Ureter (tissue), 1 donor: ENCODE results near the gene CDYL. TPM values are rescaled to one million over a fixed set of nuclear protein-coding genes. Genes with fewer than 3 reads are reported as not detected.

Source experiments
- DNase-seq: peaks from one replicate; pipeline ENCODE4 v3.0.0-alpha.2; 2020; ENCODE audit warnings: low spot score
- total RNA-seq: library from RNA; stranded (reverse); gene quantifications from one replicate; pipeline ENCODE4 v1.2.4, GENCODE V29; 2023
- donor health status: DM: yes; HTN: yes; CAD: no.

The CDYL gene, protein sequence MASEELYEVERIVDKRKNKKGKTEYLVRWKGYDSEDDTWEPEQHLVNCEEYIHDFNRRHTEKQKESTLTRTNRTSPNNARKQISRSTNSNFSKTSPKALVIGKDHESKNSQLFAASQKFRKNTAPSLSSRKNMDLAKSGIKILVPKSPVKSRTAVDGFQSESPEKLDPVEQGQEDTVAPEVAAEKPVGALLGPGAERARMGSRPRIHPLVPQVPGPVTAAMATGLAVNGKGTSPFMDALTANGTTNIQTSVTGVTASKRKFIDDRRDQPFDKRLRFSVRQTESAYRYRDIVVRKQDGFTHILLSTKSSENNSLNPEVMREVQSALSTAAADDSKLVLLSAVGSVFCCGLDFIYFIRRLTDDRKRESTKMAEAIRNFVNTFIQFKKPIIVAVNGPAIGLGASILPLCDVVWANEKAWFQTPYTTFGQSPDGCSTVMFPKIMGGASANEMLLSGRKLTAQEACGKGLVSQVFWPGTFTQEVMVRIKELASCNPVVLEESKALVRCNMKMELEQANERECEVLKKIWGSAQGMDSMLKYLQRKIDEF
- total RNA-seq, result 68.2 TPM

DNA sequence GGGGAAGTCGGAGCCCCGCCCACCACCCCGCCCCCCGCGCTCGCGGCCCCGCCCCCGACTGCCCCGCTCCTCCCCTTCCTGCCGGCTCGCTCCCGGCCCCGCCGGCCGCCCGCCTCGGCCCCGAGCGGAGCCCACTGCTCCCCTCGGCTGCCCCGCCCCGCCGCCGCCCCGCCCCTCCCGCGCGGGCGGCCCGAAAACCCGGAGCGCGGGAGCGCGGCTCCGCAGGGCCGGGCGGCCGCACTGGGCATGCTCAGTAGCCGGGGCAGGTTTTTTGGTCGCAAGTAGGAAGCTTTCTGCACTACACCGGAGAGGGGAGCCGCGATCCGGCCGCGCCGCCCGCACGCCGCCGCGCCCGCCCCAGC, at the start of gene CDYL:
TSS of gene CDYL (plus strand) at position 274 of the 362 bp plus-strand sequence. CDS start 380 bp downstream, outside the sequence.
- DNase-seq, result peak; percentile 91

DNA sequence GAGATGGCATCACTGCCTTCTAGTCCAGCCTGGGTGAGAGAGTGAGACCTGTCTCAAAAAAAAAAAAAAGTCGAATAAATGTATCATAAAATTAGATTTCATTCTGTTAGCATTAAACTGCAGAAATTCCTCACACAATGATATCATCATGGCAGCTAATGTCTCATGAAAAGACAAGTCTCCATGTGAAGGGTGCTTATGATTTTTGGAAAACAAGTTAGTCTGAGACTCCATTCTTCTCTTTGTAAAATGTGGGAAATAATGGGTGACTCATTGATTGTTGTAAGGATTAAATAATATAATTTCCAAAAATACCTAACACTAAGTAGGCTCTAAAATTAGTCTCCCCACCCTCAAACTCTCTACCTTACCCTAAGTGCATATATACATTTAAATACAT, 49.6 kb upstream of the CDYL start:
- no peak for DNase-seq

DNA sequence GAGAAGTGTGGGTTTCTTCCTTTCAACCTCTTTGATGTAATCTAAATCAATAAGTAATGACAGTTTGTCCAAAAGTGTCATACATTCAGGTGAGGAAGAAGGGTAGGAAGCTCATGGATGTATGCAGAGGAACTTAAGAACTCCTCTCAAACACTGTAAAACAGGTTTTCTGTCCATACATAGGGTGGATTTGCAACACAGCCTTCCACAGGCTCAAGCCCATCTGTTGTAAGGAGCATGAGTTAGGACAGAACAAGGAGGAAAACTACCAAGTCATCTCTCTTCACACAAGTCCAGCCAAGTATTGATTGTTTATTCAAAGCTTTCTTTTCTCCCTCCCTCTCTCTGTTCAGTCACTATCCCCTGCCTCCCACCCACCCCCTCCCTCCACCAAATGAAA, 49.0 kb upstream of the CDYL start:
- DNase-seq, result no peak

DNA sequence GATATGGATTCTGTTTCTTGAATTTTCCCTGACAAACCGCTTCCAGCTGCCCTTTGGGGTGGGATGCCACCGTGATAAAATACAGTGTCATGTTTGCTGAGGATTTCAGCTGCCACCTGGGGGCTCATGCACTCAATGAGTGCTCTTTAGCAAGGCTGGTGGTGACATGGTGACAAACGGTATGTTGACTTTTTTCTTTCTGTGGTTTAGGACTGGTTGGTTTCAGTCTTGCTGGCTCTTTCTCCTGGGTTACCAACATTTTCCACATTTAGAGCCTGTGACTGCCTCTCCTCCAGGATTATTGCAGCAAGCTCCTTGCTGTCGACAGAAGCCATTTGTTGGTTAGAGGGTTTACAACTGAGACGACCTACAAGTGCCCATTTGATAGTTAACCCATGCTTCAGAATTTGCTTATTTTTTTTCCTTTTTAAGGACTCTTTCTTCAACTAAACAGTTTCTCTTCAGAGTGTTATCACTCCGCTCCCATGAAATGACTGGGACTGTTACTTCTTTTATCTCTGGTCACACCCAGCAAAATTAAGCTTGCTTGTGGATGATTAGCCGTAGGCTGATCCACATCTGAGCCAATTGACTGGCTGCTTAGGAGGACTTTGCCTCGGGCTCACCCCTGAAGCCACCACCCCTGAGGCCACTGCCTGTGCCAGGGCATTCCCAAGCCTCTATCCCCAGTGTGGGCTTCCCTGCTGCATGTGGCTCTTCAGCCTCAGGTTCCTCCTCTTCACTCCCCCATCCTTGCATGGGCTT, 48.4 kb upstream of the CDYL start:
- DNase-seq, result no peak

DNA sequence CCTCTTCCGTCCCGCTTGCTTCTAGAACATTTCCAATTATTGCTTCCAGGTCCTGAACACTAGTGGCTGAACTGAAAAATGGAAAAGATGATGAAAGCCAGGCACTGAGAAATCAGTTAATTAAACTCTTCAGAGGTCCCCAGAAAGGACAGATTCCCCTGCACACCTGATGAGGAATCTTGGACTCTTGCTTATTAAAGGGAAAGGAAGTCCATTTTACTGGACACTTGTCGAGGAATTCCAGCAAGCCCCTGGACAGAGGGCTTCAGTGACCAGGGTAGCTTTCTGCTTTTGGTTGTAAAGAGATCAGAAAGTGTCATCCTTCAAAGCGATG, 47.8 kb upstream of the CDYL start:
- DNase-seq, result no peak

DNA sequence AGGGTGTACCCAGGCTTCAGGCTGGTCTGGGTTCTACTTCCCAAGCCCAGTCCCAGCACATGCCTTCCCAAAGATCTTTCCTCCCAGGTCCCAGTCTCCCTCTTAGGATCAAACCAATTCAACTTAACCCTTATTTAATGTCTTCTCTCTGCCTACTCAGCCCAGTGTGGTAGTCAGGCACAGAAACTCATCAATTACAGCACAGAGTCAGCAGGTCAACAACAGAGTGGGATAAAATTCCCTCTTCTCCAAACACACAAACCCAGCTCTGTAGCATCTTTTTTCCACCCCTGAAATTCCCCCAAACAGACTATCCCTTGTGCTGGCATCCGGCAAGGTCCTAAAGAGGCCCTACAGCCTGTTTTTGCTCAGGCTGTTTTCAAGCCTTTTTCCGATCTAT, 47.3 kb upstream of the CDYL start:
- no peak for DNase-seq

DNA sequence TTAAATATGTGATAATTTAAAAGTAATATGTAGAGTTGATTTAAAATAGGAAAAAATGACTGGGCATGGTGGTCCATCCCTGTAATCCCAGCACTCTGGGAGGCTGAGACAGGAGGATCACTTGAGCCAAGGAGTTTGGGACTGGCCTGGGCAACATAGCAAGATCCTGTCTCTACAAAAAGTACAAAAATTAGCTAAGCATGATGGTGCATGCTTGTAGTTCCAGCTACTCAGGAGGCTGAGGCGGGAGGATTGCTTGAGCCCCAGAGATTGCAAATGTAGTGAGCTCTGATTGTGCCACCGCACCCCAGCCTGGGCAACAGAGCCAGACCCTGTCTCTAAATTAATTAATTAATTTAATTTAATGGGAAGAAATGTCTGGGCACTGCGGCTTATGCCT, 44.2 kb upstream of the CDYL start:
- no peak for DNase-seq

DNA sequence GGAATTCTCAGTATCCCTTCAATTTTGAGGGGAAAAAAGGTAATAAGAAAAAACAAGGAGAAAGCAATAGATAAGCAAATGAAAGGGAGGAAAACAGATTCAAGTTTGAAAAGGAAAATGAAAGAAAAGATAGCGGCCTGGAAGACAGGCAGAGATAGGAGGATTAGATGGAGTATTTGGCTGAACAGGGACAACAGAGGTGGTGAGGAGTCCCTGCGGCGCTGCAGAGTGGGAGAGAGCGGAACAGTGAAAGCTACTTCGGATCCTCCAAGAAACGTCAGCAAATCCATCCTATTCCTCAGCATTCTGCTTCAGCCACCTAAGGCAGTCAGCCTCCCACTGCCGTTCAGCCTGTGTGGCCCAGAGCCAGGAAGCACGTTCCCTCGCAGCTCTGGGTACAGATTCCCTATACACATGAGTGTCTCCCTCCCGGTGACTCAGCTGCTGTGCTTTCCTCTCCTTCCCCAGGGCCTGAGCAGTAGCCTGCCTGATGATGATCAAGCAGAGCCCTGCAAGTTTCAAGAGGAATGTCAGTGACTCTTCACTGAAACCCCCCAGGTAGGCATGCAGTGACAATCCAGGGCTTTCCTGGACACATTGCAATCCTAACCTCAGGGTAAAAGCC, 43.4 kb upstream of the CDYL start:
- peak; percentile 56 for DNase-seq

DNA sequence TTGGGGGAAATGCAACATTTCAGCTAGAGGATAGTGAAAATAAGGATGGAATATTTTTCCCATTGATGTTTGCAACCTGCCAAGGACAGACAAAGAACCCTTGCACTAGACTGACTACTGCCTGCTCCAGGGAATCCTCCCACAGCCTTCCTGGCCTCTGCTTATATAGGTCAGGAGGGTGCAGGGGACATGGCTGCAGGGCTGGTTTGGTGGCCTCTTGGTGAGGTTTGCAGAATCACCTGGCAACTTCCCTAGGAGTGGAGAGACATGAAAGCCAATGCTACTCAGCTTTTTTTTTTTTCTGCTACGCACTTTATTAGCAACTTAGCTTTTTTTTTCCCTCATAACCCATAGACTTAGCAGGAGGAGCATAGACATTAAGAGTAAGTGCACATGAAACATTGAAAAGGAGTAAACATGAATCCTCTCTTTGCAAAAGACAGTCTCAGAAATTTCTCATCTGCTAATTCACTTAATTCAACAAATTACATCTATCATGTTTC, 39.8 kb upstream of the CDYL start:
- no peak for DNase-seq

DNA sequence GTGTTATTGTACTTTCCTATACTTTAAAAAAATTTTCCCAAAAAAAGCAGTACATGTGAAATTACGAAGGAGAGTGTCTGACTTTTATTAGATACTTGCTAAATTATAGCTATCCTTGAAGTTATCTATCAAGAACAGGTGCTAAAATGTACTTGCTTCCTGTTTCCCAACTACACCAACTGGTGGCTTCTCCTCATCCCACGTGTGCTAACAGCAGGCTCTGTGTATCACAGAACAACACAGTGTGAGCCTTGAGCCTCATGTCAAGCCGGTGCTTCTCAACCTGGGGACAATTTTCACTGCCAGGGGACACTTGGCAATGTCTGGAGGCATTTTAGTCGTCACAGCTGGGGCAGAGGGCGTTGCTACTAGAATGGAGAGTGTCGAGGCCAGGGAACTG, 36.2 kb upstream of the CDYL start:
- DNase-seq, result no peak

DNA sequence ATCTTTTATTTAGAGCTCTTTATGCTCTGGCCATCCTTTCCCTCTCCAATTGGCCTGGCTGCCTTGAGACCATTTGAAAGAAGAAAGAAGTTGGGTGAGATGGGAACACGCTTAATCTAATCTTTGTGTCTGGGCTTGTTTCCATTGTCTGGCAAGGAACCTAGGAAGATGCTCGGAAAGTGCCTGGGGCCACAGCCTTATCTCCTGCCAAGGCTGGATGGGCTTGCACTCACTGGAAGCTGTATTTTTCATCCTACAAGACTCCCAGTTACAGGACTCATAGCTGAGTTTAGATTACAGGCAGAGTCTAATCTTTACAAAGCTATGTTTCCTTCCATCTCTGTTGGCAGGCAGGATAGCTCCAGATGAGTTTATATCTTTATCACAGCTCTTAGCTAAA, 33.1 kb upstream of the CDYL start:
- no peak for DNase-seq

DNA sequence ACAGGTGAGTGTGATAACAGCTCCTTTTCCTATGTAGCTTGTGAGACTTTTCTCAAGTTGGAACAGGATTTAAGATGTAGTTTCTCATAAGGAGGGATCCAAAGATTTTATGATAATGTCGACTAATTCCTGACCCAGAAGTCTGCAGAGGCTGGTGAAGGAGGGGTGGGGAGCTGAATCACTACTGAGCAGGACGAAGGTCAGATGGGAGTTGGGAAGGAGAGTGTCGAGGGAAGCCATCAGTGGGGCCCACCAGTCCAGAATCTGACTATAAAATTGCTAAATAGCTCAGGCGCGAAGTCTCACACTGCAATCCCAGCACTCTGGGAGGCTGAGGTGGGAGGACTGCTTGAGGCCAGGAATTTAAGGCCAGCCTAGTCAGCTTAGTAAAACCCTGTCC, 32.3 kb upstream of the CDYL start:
- no peak for DNase-seq

DNA sequence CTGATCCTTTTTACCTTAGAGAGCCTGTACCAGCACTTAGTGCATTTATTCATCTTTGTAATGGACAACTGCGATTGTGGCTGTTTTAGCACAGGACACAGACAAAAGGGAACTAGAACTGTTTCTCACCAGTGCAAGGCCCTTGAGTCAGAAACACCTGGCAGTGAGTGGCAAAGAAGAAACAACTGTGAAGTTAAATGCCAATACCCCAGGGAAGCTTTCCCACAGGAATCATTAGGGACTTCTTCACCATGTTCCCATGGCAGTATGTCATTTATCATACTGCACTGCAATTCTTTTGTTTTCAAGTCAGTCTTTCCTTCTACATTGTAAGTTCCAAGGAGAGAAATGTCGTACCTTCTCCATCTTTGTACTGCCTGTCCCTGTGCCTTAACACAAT, 28.6 kb upstream of the CDYL start:
- DNase-seq, result no peak

DNA sequence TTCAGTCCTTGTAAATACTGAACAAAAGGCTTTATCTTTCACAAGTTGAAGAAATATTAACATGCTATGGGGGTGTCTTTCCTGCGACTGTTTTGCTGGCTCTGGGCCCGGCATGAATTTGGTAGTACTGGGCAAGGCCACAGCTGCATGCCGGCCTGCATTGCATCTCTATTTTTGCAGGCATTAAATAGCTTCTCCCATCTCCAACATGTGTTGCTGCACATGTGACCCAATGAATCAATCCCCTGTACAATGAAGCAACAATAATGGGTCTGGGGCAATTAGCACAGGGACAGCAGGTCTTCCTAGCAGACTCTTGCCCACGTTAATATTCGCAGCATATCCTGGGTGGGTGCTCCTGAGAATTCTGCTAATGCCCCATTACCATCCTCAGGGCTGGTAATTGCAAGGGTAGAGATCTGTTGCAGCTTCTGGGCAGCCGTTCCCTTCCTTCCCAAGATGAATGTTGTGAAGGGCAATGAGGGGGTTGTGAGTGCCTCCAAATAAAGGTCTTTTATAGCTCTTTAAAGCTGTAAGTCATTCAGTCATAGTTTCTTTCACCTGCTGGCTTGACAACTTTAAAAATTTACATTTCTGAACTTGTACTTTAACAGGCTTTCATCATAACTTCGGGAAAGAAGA, 24.3 kb upstream of the CDYL start:
- DNase-seq, result no peak

DNA sequence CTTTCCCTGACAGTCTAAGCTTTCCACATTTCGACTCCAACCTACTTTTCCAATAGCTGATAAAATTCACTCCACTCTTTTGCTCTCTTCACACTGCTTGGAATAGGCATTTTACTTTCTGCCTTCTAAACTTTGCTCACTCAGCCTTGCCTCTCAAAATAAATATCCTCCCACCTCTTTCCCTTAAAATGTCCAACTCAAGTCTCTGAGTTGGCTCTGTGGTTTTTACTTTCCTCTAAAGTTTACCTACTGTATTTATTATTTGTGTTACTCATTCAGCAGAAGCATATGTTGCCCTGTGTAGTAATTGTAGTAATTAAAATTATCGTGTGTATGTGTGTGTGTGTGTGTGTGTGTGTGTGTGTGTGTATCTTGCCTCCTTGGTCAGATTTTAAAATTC, 20.0 kb upstream of the CDYL start:
- no peak for DNase-seq

DNA sequence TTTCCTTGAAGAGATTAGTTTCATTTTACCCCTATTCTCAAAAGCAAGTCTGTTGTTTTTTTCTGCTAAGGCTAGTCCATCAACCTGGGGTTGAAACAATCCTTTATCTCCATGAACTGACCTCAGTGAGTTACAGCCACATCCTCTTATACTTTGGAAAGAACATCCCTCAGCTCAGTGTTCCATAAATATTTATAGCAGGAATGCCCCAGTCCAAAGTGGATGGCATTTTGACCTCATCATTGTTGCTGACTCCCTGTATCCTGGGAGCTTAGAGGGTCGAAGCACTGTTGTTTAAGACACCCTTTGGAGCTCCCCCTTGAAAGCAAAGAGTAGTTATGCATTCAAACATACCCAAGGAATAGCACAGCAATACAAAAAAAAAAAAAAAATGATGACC, 16.2 kb upstream of the CDYL start:
- no peak for DNase-seq

DNA sequence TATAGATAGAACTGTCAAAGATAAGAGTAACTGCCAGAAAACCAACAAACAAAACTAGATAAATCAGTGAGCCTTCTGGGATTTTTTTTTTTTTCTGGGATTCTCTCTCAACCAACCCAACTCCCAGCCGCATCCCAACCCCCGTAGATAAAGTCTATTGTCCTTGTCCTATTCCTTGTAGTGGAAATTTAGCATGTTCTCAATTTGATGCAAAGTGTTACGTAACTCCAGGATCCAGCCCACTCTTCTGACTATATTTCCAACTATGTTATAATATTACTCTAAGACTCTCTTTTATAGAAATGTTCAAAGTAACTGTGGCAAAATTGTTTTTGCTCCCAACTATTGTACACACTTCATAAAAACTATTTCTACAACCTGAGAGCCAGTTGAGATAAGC, 15.4 kb upstream of the CDYL start:
- DNase-seq, result no peak

DNA sequence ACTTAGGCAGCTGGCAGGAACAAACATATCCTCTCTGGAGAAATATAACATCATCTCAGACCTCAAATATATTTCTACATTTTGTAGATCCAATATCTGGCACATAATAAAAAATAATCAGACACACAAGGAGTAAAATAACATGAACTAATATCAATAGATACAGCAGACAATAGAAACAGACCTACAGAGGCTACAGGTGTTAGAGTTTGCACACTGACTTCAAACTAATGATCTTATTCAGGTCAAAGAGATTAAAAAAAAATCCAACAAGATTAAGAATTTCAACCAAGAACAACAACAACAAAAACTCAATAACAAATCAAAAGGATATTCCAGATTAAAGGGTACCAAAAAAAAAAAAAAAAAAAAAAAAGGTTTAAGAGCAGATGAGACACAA, 13.9 kb upstream of the CDYL start:
- DNase-seq, result no peak

DNA sequence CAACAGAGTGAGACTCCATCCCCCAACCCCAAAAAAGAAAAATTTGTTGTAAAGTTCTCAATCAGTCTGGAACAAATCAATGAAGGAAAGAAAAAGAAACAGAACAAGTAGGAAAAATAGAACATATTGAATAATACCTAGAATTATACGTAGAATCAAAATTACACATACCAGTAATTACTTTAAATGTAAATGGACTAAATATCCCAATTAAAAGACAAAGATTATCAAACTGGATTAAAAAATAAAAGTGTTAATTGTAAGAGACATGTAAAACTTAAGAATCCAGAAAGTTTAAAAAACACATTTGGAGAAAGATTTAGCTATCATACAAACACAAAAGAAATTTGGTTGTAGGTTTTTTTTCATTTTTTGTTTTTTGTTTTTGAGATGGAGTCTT, 12.3 kb upstream of the CDYL start:
- DNase-seq, result no peak

DNA sequence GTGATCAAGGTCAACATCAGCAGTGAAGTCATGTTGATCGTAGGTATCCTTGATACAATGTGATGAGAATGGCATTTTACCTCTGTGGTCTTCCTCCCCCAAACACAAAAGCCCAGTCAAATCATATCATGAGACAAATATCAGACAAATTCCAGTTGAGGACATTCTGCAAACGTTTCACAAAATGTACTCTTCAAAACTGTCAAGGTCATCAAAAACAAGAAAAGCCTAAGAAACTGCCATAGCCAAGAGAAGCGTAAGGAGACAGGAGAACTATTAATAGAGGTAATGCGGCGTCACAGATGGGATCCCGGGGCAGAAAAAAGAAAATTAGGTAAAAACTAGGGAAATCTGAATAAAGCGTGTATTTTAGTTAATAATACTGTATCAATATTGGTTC, 7.4 kb upstream of the CDYL start:
- DNase-seq, result no peak

DNA sequence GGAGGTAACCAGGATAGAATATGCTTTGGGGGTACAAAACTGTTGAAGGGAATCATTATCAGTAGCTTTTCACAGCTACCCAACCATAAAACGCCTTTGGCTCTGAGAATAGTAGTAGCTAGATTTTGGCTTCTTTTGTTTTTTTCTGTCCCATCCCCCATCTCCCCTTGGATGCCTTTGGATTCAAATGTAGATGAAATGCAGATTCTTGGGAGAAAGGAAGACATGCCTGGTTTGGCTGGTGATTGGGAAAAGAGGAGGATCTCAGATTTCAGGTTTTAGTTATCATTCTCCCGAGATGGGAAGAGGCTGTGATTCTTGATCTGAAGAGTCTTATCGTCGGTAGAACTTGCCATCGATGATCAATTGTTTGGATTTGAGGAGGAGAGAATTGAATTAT, 3.5 kb upstream of the CDYL start:
- DNase-seq, result no peak

DNA sequence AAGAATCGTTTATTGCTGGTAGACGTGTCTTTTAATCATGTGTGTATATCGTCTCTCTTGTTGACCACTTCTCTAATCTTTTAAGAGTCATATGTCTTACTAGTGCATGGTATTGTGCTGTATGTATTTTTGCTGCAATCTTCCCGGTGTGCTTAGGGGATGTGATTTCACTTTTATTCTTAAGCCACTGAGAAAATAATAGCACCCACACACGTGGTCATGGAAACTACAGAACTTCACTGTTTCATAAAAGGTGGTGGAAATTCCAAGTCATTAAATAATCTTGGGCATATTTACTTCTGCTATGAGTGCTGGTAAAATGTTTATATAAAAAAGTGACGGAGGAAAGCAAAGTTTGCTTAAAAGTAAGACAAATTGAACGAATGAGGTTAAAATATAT, 3.0 kb upstream of the CDYL start:
- DNase-seq, result no peak
